Hematopoietic multipotent progenitor cell treated with erythropoietin and hydrocortisone succinate and interleukin-3 and kit ligand, for 4 days (in vitro differentiated cells): ENCODE data around the gene MAP3K3.
A peak's percentile ranks its signal among the peaks of the same experiment; 100 is the strongest.

Experiments used
- DNase-seq: peaks from one replicate; pipeline ENCODE4 v3.0.0-alpha.2; 2015

MAP3K3 gene

DNA sequence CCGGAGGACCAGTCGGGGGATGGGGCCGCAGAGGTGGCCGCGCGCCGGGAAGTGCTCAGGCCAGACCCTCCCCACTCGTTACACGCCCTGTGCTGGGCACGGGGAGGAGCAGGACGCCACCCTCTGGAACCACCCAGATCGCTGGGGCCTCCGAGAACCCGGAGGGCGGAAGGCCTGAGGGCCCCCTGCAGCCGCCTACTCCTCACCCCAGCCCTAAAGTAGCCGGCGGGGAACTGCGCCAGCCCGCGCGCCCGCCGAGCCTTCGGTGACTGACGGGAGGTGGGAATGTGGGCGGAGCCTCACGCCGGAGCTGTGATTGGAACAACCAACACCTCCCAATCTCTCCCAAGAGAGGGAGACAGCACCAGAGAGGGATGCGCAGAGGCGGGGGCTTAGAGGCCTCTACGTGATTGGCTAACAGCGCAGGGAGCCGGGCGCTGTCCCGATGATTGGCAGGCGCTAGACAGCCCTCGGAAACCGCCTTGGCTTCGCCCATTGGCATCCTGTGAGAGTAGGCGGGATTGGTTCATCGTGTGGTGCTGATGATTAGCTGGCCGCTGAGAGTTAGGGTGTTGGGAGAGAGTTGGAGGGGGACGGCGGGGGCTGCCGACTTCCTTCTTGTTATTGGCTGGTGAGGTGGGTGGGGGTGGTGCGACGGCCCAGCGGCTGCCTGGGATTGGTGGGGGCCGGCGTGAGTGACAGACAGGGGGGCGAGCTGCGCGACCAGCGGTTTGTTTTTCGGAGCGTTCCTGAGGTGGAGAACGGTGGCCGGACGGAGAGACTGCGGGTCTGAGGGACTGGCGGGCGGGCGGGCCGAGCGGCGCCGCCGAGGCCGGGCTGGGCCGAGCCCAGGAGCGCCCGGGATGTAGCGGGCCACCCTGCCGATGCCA lies at the start of gene MAP3K3:
Gene MAP3K3, plus strand, starts transcription at position 734 of the 890 bp plus-strand sequence. CDS start 343 bp downstream, outside the sequence.
- DNase-seq = peak; percentile 100

GRCh38 chr17:63573634-63574033 lies 48.6 kb upstream of the MAP3K3 start:
- DNase-seq = no peak

DNA sequence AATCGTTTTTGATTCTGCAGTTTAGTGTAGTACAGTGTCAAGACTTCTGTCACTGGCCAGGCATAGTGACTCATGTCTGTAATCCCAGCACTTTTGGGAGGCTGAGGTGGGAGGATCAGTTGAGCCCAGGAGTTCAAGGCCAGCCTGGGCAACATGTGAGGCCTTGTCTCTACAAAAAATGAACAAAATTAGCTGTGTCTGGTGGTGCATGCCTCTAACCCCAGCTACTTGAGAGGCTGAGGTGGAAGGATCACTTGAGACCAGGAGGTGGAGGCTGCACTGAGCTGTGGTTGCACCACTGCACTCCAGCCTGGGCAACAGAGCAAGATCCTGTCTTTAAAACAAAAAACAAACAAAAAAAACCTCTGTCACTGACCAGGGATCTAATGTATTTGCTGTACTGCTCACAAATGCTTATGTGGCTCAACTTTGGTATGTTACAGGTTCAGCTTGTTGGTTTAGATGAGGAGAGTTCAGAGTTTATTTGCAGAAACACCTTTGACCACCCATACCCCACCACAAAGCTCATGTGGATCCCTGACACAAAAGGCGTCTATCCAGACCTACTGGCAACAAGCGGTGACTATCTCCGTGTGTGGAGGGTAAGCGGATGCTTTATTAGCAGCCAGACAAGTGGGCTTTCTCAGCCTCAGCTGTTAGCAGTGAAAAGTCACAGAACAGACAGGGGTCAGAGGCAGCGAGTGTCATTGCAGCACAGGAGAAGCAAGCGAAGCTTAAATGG lies 44.0 kb upstream of the MAP3K3 start:
- DNase-seq = no peak

- no peak for DNase-seq
Observed at GRCh38 chr17:63578769-63579111, 43.5 kb upstream of the MAP3K3 start.

- DNase-seq = no peak
Observed at GRCh38 chr17:63579633-63580032, 42.6 kb upstream of the MAP3K3 start.

GRCh38 chr17:63587770-63588169 lies 34.4 kb upstream of the MAP3K3 start:
- no peak for DNase-seq

DNA sequence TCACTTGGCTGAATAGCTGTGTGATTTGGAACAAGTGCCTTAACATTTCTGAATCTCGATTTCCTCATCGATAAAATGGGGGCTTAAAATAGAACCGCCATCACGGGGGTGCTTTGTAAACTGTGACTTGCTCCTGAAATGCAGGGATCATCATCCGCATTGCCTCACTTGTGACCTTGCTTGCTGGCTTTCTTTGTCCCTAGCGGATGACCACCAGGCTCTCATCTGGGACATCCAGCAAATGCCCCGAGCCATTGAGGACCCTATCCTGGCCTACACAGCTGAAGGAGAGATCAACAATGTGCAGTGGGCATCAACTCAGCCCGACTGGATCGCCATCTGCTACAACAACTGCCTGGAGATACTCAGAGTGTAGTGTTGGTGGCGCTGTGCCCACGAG lies 33.4 kb upstream of the MAP3K3 start:
- DNase-seq = no peak

- no peak for DNase-seq
Observed at GRCh38 chr17:63589646-63590045, 32.6 kb upstream of the MAP3K3 start.

DNA sequence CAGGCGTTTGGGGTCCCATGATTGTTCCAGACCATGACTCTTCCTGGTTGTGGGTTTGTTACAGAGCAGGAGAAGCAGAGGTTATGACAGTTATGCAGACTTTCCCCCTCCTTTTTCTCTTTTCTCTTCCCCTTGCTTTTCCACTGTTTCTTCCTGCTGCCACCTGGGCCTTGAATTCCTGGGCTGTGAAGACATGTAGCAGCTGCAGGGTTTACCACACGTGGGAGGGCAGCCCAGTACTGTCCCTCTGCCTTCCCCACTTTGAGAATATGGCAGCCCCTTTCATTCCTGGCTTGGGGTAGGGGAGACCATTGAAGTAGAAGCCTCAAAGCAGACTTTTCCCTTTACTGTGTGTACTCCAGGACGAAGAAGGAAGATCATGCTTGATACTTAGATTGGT lies 29.4 kb upstream of the MAP3K3 start:
- no peak for DNase-seq

DNA sequence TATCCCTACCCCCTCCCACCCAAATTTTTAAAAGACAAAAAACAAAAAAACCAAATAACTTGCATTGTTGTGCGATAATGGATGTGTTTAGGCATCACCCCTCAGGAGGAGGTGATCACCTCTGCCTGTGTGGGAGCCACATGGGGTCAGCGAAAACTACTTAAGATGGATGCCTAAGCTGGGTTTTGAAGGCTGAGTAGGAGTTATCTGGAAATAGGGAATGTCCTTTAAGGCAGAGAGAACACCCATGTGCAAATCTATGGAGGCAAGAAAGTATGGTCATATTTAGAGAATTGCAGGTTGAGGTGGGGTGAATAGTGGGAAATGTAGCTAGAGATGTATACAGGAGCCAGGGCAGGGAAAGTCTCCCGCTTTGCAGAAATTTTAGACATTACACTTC lies 27.1 kb upstream of the MAP3K3 start:
- no peak for DNase-seq

- peak; percentile 23 for DNase-seq
Observed at GRCh38 chr17:63596856-63597586, 25.2 kb upstream of the MAP3K3 start.

DNA sequence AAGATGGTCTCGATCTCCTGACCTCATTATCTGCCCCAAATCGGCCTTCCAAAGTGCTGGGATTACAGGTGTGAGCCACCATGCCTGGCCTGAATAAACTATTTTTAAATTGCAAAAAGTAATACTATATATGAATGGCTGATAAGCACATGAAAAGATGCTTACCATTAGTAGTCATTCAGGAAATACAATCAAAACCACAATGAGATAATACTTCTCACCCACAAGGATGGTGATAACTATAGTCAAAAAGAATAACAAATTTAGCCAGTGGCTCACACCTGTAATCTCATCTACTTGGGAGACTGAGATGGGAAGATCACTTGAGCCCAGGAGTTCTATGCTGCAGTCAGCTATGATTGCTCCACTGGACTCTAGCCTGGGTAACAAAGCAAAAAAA lies 23.9 kb upstream of the MAP3K3 start:
- DNase-seq = peak; percentile 22

DNA sequence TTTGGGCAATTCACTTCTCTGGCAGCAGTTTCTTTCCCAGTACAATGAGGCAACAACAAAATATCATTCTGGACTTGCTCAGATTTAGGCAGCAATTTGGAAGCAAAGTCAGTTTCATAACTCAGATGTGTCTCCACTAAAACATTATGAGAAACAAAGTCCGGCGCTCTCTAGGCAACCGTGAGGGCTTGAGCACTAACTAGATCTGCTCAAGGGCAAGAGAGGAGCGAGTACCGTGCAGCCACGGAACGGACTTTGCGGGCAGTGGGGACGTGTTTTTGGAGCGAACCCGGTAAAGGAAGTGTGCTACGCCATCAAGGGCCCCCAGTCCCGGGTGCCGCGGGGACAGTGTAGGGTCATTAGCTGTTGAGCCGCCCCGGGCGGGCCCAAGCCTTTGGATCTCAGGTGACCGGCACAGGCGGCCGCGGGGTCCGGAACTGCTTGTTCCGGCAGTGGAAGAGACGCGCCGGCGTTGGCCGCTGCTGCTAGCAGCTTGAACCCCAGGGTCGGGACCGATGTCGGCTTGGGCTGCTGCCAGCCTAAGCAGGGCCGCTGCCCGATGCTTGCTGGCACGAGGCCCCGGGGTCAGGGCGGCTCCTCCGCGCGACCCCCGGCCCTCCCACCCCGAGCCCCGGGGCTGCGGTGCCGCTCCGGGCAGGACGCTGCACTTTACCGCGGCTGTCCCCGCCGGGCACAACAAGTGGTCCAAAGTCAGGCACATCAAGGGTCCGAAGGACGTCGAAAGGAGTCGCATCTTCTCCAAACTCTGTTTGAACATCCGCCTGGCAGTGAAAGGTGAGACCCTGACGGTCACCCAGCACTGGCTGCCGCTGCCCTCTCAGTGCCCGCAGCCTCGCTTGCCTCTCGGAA lies 21.4 kb upstream of the MAP3K3 start, which contains the start of gene TACO1:
Gene TACO1, plus strand, starts transcription at position 327 of the 870 bp plus-strand sequence. Its CDS starts 189 bp downstream, at position 516.
- DNase-seq = peak; percentile 92

GRCh38 chr17:63601439-63602371 lies 20.5 kb upstream of the MAP3K3 start:
- peak; percentile 56 for DNase-seq

- no peak for DNase-seq
Observed at GRCh38 chr17:63609816-63610573, 12.2 kb upstream of the MAP3K3 start.

DNA sequence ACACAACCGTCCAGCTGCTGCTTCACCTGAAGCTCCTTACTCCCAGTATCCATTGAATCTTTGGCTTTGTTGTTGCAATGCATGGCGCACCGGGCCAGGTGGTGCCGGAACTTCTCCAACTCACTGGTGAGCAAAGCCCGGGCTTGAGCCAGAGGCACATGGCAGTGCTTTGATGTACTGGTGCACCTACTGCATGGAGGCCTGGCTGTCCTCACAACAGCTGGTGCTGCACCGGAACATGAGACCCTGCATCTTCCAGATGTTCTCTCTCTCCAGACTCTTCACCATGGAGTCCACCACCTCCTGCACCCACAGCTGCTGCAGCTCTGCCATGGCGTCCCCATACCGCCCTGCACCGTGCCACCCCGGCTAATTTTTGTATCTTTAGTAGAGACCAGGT lies 11.4 kb upstream of the MAP3K3 start:
- DNase-seq = no peak

GRCh38 chr17:63611354-63611753 lies 10.9 kb upstream of the MAP3K3 start:
- DNase-seq = no peak

DNA sequence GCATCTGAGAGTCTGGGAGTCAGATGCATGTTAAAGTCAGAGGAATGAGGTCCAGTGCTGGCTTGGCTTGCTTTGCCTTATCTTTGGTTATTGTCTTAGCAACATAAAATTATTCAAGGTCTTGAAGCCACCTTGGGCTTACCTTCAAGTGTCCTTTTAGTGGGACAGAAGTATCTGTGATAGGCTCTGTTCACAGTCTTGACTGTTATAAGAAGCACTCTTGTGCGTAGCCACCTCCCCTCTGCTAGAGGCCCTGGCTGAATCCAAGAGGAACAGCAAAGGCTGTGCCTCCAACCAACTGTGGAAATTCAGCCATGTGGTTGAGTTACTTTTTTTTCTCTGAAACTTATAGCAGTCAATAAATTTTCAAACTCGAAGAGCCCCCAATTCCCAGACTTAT lies 8.6 kb upstream of the MAP3K3 start:
- DNase-seq = no peak

DNA sequence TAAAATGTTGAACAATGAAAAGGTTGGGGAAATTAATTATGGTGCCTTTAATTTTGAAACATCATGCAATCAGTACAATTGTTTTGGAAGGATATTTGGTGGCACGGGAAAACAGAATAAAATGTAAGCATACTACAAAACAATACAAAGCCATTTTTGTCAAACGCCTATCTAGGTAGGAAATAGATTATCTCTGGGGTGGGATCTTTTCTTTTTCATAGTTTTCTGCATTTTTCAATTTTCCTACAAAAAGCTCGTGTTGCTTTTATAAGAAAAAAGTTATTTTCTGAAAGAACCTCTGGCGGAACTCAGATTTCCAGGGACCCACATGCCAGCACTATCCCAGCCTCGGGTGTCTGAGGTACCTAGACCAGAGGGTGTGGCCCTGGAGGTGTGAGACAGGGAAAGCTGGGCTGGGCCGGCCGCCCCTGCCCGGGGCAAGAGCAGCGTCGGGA lies 961 bp upstream of the MAP3K3 start:
- DNase-seq = no peak
